Measurements from ENCODE around the gene KRTAP10-12.
"Not testable (repeated sequence)": the region's sequence is repeated elsewhere in the genome, so short reads cannot be mapped to it uniquely, and the experiment has no call there.

Gene KRTAP10-12

DNA sequence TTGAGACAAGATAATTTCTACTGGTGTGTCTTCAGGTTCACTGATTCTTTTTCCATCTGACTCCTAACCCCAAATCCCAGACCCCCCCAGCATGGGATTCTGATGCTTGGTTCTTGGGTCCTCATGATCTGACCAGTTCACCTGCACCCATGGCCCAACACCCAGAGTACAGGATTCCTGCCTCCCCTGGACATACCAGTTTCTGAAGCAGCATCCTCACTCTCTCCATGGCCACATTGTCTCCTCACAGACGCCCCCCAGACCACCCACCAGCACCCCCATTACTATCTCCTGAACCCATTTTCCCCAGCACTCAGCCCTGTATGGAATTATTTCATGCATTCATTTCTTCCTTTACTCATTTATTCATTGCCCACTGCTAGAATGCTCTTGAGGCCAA, 40.1 kb upstream of the KRTAP10-12 start:
- Histone ChIP-seq H3K4me3 (ENCODE audit: low read depth, low read length) (no peak overlapping the region), H3K27me3 (ENCODE audit: control insufficient read depth, insufficient read depth, low read length) (no peaks in the 10 kb centered on the region), H3K9me3 (ENCODE audit: control insufficient read depth, insufficient read depth, low read depth, low read length) (0 out of 2 replicates have a peak, but pooled peaks cover 4% of the 10 kb centered on the region), H3K36me3 (ENCODE audit: control insufficient read depth, insufficient read depth, low read length) (no peaks in the 10 kb centered on the region), H3K27ac (ENCODE audit: low read depth, low read length) (no peak overlapping the region), H3K9ac (ENCODE audit: low read length) (no peak overlapping the region), H3K4me1 (ENCODE audit: control insufficient read depth, insufficient read depth, low read length) (peaks cover 15% of the 10 kb centered on the region)

DNA sequence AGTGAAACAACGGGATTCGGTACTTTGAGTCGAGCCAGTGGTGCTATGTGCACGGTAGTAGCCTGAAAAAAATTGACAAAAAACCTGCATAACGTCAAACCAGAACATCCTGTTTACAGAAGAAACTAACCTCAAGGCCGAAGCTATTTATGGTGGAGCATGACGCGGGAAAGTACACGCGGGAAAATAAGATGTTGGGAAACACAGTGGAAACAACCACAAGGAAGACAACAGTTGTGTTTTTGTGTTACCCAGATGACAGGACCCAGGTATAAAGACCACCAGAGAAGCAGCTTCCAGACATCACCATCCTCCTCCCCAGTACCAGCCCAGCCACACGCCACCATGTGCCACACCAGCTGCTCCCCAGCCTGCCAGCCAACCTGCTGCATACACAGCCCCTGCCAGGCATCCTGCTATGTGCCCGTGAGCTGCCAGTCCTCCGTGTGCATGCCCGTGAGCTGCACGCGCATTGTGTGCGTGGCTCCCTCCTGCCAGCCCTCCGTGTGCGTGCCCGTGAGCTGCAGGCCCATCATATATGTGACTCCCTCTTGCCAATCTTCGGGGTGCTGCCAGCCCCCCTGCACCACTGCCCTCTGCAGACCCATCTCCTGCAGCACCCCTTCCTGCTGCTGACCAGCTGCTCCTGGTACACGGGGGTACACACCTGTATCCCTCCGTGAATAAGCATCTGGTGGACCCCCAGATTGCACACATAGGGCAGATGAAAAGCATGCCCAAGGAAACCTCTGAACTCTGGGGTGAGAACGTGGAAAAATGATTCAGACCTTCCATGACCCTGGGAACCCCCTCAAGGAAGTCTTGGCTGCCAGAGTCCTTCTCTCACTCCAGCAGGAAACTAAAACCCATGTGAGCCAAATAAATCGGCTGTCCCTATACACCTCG, 39.1 kb upstream of the KRTAP10-12 start, which contains the start of gene KRTAP12-3:
TSS of gene KRTAP12-3 (plus strand) at position 298 of the 906 bp plus-strand sequence. CDS start at position 346, 48 bp downstream.
- H3K9me3 ChIP-seq (ENCODE audit: control insufficient read depth, insufficient read depth, low read depth, low read length) = peaks cover 10% of the 10 kb centered on the region; the same call in 1 of the 2 replicates

DNA sequence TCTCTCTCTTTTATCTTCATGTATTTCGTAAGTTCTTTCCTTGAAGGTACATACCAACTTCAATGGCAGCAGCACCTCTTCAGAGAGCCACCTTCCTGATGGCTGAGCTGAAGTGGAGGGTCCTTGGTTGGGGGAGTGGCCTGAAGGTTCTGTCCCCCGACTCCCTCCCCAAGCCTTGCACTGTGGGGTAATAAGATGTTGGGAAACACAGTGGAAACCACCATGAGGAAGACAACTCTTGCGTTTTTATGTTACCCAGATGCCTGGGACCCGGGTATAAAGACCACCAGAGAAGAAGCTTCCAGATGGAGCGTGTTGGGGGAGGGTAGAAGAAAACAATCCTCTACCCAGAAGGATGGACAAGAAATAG, 38.4 kb upstream of the KRTAP10-12 start:
- no peak overlapping the region for H3K27ac ChIP-seq (ENCODE audit: low read depth, low read length)
- peaks cover 10% of the 10 kb centered on the region; the same call in 1 of the 2 replicates for H3K9me3 ChIP-seq (ENCODE audit: control insufficient read depth, insufficient read depth, low read depth, low read length)
- H3K4me1 ChIP-seq (ENCODE audit: control insufficient read depth, insufficient read depth, low read length) = peaks cover 16% of the 10 kb centered on the region
- no peak overlapping the region for H3K4me3 ChIP-seq (ENCODE audit: low read depth, low read length)
- H3K36me3 ChIP-seq (ENCODE audit: control insufficient read depth, insufficient read depth, low read length) = no peaks in the 10 kb centered on the region
- no peaks in the 10 kb centered on the region for H3K27me3 ChIP-seq (ENCODE audit: control insufficient read depth, insufficient read depth, low read length)
- H3K9ac ChIP-seq (ENCODE audit: low read length) = no peak overlapping the region

More for the DNA sequence above, 39.1 kb upstream of the KRTAP10-12 start, which contains the start of gene KRTAP12-3:
- Histone ChIP-seq H3K36me3 (ENCODE audit: control insufficient read depth, insufficient read depth, low read length) (no peaks in the 10 kb centered on the region), H3K9ac (ENCODE audit: low read length) (no peak within 1 kb of the TSS), H3K27ac (ENCODE audit: low read depth, low read length) (no peak within 1 kb of the TSS), H3K27me3 (ENCODE audit: control insufficient read depth, insufficient read depth, low read length) (no peaks in the 10 kb centered on the region), H3K4me1 (ENCODE audit: control insufficient read depth, insufficient read depth, low read length) (peaks cover 16% of the 10 kb centered on the region), H3K4me3 (ENCODE audit: low read depth, low read length) (no peak within 1 kb of the TSS)

- Histone ChIP-seq H3K4me3 (ENCODE audit: low read depth, low read length) (no peak overlapping the region), H3K9ac (ENCODE audit: low read length) (peak overlapping the region; percentile 17), H3K9me3 (ENCODE audit: control insufficient read depth, insufficient read depth, low read depth, low read length) (peaks cover 14% of the 10 kb centered on the region; the same call in 1 of the 2 replicates), H3K4me1 (ENCODE audit: control insufficient read depth, insufficient read depth, low read length) (peaks cover 16% of the 10 kb centered on the region), H3K27me3 (ENCODE audit: control insufficient read depth, insufficient read depth, low read length) (no peaks in the 10 kb centered on the region), H3K27ac (ENCODE audit: low read depth, low read length) (no peak overlapping the region), H3K36me3 (ENCODE audit: control insufficient read depth, insufficient read depth, low read length) (no peaks in the 10 kb centered on the region)
Observed at GRCh38 chr21:44658913-44659595, 37.9 kb upstream of the KRTAP10-12 start.

DNA sequence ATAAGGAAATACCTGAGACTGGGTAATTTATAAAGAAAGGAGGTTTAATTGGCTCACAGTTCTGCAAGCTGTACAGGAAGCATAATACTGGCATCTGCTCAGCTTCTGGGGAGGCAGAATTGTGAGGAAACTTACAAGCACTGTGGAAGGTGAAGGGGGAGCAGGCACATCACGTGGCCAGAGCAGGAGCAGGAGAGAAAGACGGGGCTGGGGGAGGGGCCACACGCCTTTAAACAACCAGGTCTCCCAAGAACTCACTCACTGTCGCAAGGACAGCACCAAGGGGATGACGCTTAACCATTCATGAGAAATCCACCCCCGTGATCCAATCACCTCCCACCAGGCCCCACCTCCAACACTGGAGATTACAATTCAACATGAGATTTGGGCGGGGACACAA, 35.4 kb upstream of the KRTAP10-12 start:
- not testable (repeated sequence) for H3K36me3 ChIP-seq (ENCODE audit: control insufficient read depth, insufficient read depth, low read length); H3K27ac ChIP-seq (ENCODE audit: low read depth, low read length); H3K27me3 ChIP-seq (ENCODE audit: control insufficient read depth, insufficient read depth, low read length); H3K4me3 ChIP-seq (ENCODE audit: low read depth, low read length); H3K9ac ChIP-seq (ENCODE audit: low read length)
- H3K9me3 ChIP-seq (ENCODE audit: control insufficient read depth, insufficient read depth, low read depth, low read length) = peaks cover 14% of the 10 kb centered on the region; the same call in 1 of the 2 replicates
- peaks cover 16% of the 10 kb centered on the region for H3K4me1 ChIP-seq (ENCODE audit: control insufficient read depth, insufficient read depth, low read length)

- Histone ChIP-seq H3K36me3 (ENCODE audit: control insufficient read depth, insufficient read depth, low read length) (no peaks in the 10 kb centered on the region), H3K4me3 (ENCODE audit: low read depth, low read length) (no peak overlapping the region), H3K27ac (ENCODE audit: low read depth, low read length) (no peak overlapping the region)
Observed at GRCh38 chr21:44664691-44665090, 32.3 kb upstream of the KRTAP10-12 start.

GRCh38 chr21:44666401-44667320, 30.3 kb upstream of the KRTAP10-12 start, which contains the start of gene KRTAP12-2:
Gene KRTAP12-2, minus strand, starts transcription at chr21:44666927. Its CDS starts 41 bp downstream, at chr21:44666886.
- no peak within 1 kb of the TSS for H3K4me3 ChIP-seq (ENCODE audit: low read depth, low read length)
- H3K27me3 ChIP-seq (ENCODE audit: control insufficient read depth, insufficient read depth, low read length) = no peaks in the 10 kb centered on the region
- no peak within 1 kb of the TSS for H3K27ac ChIP-seq (ENCODE audit: low read depth, low read length)
- H3K36me3 ChIP-seq (ENCODE audit: control insufficient read depth, insufficient read depth, low read length) = no peaks in the 10 kb centered on the region
- H3K9me3 ChIP-seq (ENCODE audit: control insufficient read depth, insufficient read depth, low read depth, low read length) = peaks cover 36% of the 10 kb centered on the region
- no peak within 1 kb of the TSS for H3K9ac ChIP-seq (ENCODE audit: low read length)
- H3K4me1 ChIP-seq (ENCODE audit: control insufficient read depth, insufficient read depth, low read length) = peaks cover 3% of the 10 kb centered on the region; the same call in 1 of the 2 replicates

More at GRCh38 chr21:44664691-44665090, 32.3 kb upstream of the KRTAP10-12 start:
- Histone ChIP-seq H3K9me3 (ENCODE audit: control insufficient read depth, insufficient read depth, low read depth, low read length) (peaks cover 21% of the 10 kb centered on the region), H3K9ac (ENCODE audit: low read length) (no peak overlapping the region), H3K4me1 (ENCODE audit: control insufficient read depth, insufficient read depth, low read length) (peaks cover 7% of the 10 kb centered on the region; the same call in 1 of the 2 replicates), H3K27me3 (ENCODE audit: control insufficient read depth, insufficient read depth, low read length) (no peaks in the 10 kb centered on the region)

DNA sequence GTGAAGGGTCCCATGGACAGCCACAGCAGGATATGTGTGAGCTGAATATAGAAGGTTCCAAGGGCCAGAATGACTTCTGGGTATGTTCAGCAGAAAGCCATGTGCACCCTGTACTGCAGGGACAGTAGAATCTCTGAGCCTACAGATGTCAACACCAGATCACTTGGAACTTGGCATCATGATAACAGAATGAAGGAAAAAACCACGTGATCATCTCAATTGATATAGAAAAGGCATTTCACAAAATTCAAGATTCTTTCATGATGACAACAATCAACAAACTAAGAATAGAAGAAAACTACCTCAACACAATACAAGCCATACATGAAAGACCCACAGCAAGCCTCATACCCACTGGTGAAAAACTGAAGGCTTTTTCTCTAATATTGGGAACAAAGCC, 29.4 kb upstream of the KRTAP10-12 start:
- Histone ChIP-seq H3K36me3 (ENCODE audit: control insufficient read depth, insufficient read depth, low read length) (no peaks in the 10 kb centered on the region), H3K9me3 (ENCODE audit: control insufficient read depth, insufficient read depth, low read depth, low read length) (peaks cover 35% of the 10 kb centered on the region), H3K4me3 (ENCODE audit: low read depth, low read length) (no peak overlapping the region), H3K27ac (ENCODE audit: low read depth, low read length) (no peak overlapping the region), H3K4me1 (ENCODE audit: control insufficient read depth, insufficient read depth, low read length) (no peaks in the 10 kb centered on the region), H3K27me3 (ENCODE audit: control insufficient read depth, insufficient read depth, low read length) (no peaks in the 10 kb centered on the region), H3K9ac (ENCODE audit: low read length) (no peak overlapping the region)

DNA sequence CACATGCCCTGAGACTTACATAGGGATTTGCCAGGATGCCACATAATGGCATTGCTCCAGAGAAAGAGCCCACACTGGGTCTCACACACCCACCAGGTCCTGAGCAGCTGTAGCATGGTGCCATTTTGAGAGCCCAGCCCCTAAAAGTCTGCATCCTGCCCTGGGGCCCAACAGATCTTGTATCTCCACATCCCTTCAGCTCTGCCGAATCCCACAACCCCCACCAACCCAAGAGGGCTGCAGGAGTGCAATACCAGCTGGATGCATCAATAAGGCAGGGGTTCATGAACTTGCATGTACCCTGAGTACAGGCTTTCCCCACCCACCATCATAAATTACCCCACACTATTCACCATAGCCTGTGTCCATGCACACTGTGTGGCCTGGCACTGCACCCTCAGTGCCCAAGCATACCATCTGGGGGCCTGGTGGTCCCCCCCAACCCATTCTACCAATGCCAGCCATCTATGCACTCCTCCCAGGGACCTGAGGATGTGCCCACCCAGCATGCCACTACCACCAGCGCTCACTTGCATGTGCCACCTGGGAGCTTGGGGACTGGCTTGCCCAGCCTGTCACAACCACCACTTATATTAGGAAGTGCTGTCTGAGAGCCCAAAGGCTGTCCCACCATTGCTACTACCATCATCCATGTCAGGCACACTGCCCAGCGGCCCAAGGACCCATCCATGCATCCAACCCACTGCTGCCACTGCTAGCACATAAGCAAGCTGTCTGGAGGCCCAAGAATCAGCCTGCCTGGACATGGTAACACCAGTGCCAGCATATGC, 26.1 kb upstream of the KRTAP10-12 start:
- H3K27me3 ChIP-seq (ENCODE audit: control insufficient read depth, insufficient read depth, low read length) = no peaks in the 10 kb centered on the region
- peaks cover 37% of the 10 kb centered on the region for H3K9me3 ChIP-seq (ENCODE audit: control insufficient read depth, insufficient read depth, low read depth, low read length)
- H3K4me3 ChIP-seq (ENCODE audit: low read depth, low read length) = no peak overlapping the region
- no peak overlapping the region for H3K27ac ChIP-seq (ENCODE audit: low read depth, low read length)
- no peak overlapping the region for H3K9ac ChIP-seq (ENCODE audit: low read length)
- no peaks in the 10 kb centered on the region for H3K36me3 ChIP-seq (ENCODE audit: control insufficient read depth, insufficient read depth, low read length)
- H3K4me1 ChIP-seq (ENCODE audit: control insufficient read depth, insufficient read depth, low read length) = no peaks in the 10 kb centered on the region

DNA sequence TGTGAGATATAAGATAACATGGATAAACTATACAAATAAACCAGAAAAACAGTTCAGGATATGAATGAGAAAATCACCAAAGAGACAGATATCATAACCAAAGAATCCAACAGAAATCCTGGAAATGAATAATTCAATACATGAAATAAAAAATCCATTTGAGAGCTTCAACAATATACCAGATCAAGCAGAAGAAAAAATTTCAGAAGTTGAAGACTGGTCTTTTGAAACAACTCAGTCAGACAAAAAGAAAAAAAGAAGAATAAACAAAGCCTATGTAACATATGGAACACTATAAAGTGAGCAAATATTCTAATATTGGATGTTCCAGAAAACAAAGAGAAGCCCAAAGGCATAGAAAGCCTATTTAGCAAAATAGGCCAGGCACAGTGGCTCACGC, 25.1 kb upstream of the KRTAP10-12 start:
- H3K27ac ChIP-seq (ENCODE audit: low read depth, low read length) = no peak overlapping the region
- H3K36me3 ChIP-seq (ENCODE audit: control insufficient read depth, insufficient read depth, low read length) = no peaks in the 10 kb centered on the region
- no peak overlapping the region for H3K4me3 ChIP-seq (ENCODE audit: low read depth, low read length)
- H3K27me3 ChIP-seq (ENCODE audit: control insufficient read depth, insufficient read depth, low read length) = no peaks in the 10 kb centered on the region
- H3K9ac ChIP-seq (ENCODE audit: low read length) = no peak overlapping the region
- H3K9me3 ChIP-seq (ENCODE audit: control insufficient read depth, insufficient read depth, low read depth, low read length) = peaks cover 40% of the 10 kb centered on the region
- no peaks in the 10 kb centered on the region for H3K4me1 ChIP-seq (ENCODE audit: control insufficient read depth, insufficient read depth, low read length)

Data from HUES6 (cell line).